Measurements from ENCODE around the gene CYSRT1. TPM values are rescaled to one million over a fixed set of nuclear protein-coding genes. Genes with fewer than 3 reads are reported as not detected.

Gene CYSRT1
- total and polyA plus RNA-seq, 2 donors (not counting 1 experiment from before 2014, with no cell fraction given), result 0.19 to 0.66 TPM

GRCh38 chr9:137234055-137234697, 9.2 kb downstream of the CYSRT1 start:
- Histone ChIP-seq H3K27ac (ENCODE audit: insufficient read depth, low read length) (no peak overlapping the region), H3K79me2 (ENCODE audit: control insufficient read depth, insufficient read depth, low read length) (peaks cover 11% of the 10 kb centered on the region), H4K20me1 (ENCODE audit: control insufficient read depth, extremely low read depth, insufficient read depth, low read length) (no peaks in the 10 kb centered on the region), H3K36me3 (ENCODE audit: control insufficient read depth, insufficient read depth, low read length) (no peaks in the 10 kb centered on the region), H3K4me2 (ENCODE audit: extremely low read depth, insufficient read depth, low read length) (no peak overlapping the region), H3K4me1 (ENCODE audit: control insufficient read depth, extremely low read depth, insufficient read depth, low read length) (peaks cover 2% of the 10 kb centered on the region), H3K9ac (ENCODE audit: insufficient read depth, low read length) (no peak overlapping the region), H3K27me3 (ENCODE audit: control insufficient read depth, insufficient read depth, low read length) (no peaks in the 10 kb centered on the region), H3K9me3 (ENCODE audit: control insufficient read depth, insufficient read depth, low read depth, low read length) (no peaks in the 10 kb centered on the region), H3K4me3 (replicated peaks in 1 of 4; ENCODE audit: control extremely low read depth in 1 of 4, insufficient read depth in 1 of 4, low read depth in 3 of 4, low read length in 4 of 4) (no peak overlapping the region), H2AFZ (ENCODE audit: low read length) (no peak overlapping the region)
- DNase-seq (ENCODE audit: low read depth in 2 of 2), result no peak
- TF ChIP-seq EZH2 (IDR thresholded peaks at IDR 0.05; ENCODE audit: low read length, missing control alignments) (no peak), CTCF (conservative IDR thresholded peaks at IDR 0.05 in 1 of 2, IDR thresholded peaks at IDR 0.05 in 1 of 2; ENCODE audit: low read depth in 1 of 2, low read length in 2 of 2) (no peak)

DNA sequence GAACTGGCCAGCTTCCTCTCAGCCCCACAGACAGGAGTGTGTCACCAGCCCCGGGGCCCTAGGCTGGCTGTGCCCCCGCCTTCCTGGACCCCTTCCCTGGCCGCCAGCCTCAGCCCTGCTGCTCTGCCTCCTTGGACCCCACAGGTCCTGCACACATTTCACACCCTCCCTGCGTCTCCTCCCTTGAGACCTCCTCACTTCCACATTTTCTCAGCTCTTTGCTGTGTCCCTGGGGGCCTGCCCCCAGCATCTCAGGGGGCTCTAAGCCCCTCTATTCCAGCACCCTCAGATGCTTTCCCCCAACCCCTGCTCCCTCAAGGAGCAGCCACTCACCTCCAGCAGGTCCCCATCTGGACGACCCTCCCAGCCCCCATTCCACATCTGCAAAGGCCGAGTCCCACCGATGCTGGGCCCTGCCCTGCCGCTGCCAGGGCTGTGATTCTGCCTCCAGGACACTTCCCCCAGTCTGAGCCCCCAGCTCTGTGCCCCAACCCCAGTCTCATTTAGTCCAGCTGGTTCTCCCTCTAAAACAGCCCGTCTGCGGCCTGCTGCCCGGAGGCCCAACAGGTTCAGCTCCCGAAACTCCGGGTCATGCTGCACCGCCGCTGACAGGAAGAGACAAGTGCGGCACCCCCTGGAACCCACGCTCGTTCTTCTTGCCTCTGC, 9.9 kb downstream of the CYSRT1 start:
- Histone ChIP-seq H3K4me3 (replicated peaks in 1 of 4; ENCODE audit: control extremely low read depth in 1 of 4, insufficient read depth in 1 of 4, low read depth in 3 of 4, low read length in 4 of 4) (no peak overlapping the region), H3K27me3 (ENCODE audit: control insufficient read depth, insufficient read depth, low read length) (no peaks in the 10 kb centered on the region), H3K4me2 (ENCODE audit: extremely low read depth, insufficient read depth, low read length) (no peak overlapping the region), H3K9ac (ENCODE audit: insufficient read depth, low read length) (no peak overlapping the region), H2AFZ (ENCODE audit: low read length) (no peak overlapping the region), H3K4me1 (ENCODE audit: control insufficient read depth, extremely low read depth, insufficient read depth, low read length) (peaks cover 2% of the 10 kb centered on the region), H3K9me3 (ENCODE audit: control insufficient read depth, insufficient read depth, low read depth, low read length) (no peaks in the 10 kb centered on the region), H4K20me1 (ENCODE audit: control insufficient read depth, extremely low read depth, insufficient read depth, low read length) (no peaks in the 10 kb centered on the region), H3K27ac (ENCODE audit: insufficient read depth, low read length) (no peak overlapping the region), H3K36me3 (ENCODE audit: control insufficient read depth, insufficient read depth, low read length) (no peaks in the 10 kb centered on the region), H3K79me2 (ENCODE audit: control insufficient read depth, insufficient read depth, low read length) (peaks cover 13% of the 10 kb centered on the region)
- no peak for DNase-seq (ENCODE audit: low read depth in 2 of 2)
- TF ChIP-seq EZH2 (IDR thresholded peaks at IDR 0.05; ENCODE audit: low read length, missing control alignments) (no peak), CTCF (conservative IDR thresholded peaks at IDR 0.05 in 1 of 2, IDR thresholded peaks at IDR 0.05 in 1 of 2; ENCODE audit: low read depth in 1 of 2, low read length in 2 of 2) (no peak)

DNA sequence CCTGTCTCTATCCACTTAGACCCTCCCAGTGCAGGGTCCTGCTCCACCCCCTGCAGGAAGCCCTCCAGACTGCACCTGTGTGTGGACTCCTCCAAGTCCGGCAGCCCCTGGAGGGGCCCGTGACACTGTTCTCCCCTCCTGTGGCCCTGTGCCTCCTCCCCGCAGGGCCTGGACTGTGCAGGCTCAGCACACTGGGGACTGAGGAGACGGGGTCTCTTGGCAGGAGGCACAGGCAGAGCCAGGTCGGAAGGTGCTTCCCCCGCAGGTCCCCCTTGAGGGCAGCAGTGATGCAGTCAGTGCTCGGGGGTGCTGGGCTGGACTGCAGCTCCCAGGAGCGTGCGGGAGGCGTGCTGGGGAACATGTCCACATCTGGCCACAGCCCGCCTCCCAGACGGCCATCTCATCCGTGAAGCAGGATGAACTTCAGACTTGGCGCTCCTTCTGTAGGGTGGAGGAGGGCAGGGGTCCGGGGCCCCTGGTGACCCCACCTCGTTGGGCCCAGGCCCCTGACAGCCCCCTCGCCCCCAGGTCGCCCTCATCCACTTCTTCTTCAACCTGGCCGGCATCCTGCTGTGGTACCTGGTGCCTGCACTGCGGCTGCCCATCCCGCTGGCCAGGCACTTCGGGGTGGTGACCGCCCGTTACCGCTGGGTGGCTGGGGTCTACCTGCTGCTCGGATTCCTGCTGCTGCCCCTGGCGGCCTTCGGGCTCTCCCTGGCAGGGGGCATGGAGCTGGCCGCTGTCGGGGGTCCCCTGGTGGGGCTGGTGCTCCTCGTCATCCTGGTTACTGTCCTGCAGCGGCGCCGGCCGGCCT, 10.7 kb downstream of the CYSRT1 start:
- Histone ChIP-seq H3K4me1 (ENCODE audit: control insufficient read depth, extremely low read depth, insufficient read depth, low read length) (peaks cover 2% of the 10 kb centered on the region), H3K27me3 (ENCODE audit: control insufficient read depth, insufficient read depth, low read length) (no peaks in the 10 kb centered on the region), H3K27ac (ENCODE audit: insufficient read depth, low read length) (no peak overlapping the region), H3K79me2 (ENCODE audit: control insufficient read depth, insufficient read depth, low read length) (peaks cover 13% of the 10 kb centered on the region), H3K9me3 (ENCODE audit: control insufficient read depth, insufficient read depth, low read depth, low read length) (no peaks in the 10 kb centered on the region), H4K20me1 (ENCODE audit: control insufficient read depth, extremely low read depth, insufficient read depth, low read length) (no peaks in the 10 kb centered on the region), H3K4me2 (ENCODE audit: extremely low read depth, insufficient read depth, low read length) (no peak overlapping the region), H3K36me3 (ENCODE audit: control insufficient read depth, insufficient read depth, low read length) (no peaks in the 10 kb centered on the region), H3K4me3 (replicated peaks in 1 of 4; ENCODE audit: control extremely low read depth in 1 of 4, insufficient read depth in 1 of 4, low read depth in 3 of 4, low read length in 4 of 4) (no peak overlapping the region), H3K9ac (ENCODE audit: insufficient read depth, low read length) (no peak overlapping the region), H2AFZ (ENCODE audit: low read length) (no peak overlapping the region)
- TF ChIP-seq EZH2 (IDR thresholded peaks at IDR 0.05; ENCODE audit: low read length, missing control alignments) (no peak), CTCF (conservative IDR thresholded peaks at IDR 0.05 in 1 of 2, IDR thresholded peaks at IDR 0.05 in 1 of 2; ENCODE audit: low read depth in 1 of 2, low read length in 2 of 2) (no peak)
- no peak for DNase-seq (ENCODE audit: low read depth in 2 of 2)

All from fibroblast of lung (primary cell).